GM12878 (cell line): ENCODE measurements around the gene SMIM14. TPM values are rescaled to one million over a fixed set of nuclear protein-coding genes. Genes with fewer than 3 reads are reported as not detected.

Source experiments
- ATAC-seq: fragments of 200-7000 bp; cut with Tn5 transposase; 3 replicates; pipeline ENCODE4 v1.9.1; 2020; ENCODE audit warnings: mild to moderate bottlenecking, moderate library complexity
- BruUV-seq: library from RNA; stranded (reverse); fragments of 400-500 nt; replicated peaks from 2 replicates; lab custom pipeline; 2021; lab: Mats Ljungman, UMichigan
- CTCF ChIA-PET: fragments of 300-600 bp; sonication (Branson Sonifier 250); formaldehyde crosslinking; extraction: SDS; loops from one replicate; lab custom pipeline; 2021; ENCODE audit warnings: inconsistent platforms; lab: Yijun Ruan, JAX
- POLR2A ChIA-PET: fragments of 350-600 bp; formaldehyde crosslinking; extraction: SDS; loops from one replicate; lab custom pipeline; 2021; ENCODE audit warnings: inconsistent platforms; lab: Charles Lee
- RAD21 ChIA-PET: fragments of 300-600 bp; sonication (Branson Sonifier 250); formaldehyde crosslinking; loops from one replicate; lab custom pipeline; 2023; ENCODE audit warnings: antibody characterized with exemption; ENCODE audit not compliant: unreplicated experiment; lab: Charles Lee
- SMC1A ChIA-PET: fragments of 300-600 bp; sonication (Branson Sonifier 250); formaldehyde crosslinking; loops from one replicate; lab custom pipeline; 2023; ENCODE audit not compliant: unreplicated experiment, uncharacterized antibody; lab: Charles Lee
- DNase-seq: peaks from one replicate; pipeline ENCODE4 v3.0.0-alpha.2; 2011; ENCODE audit warnings: low read depth, low spot score
- FAIRE-seq: peaks from 3 replicates; lab custom pipeline; 2011; peaks lifted over from hg19 to GRCh38; lab: Jason Lieb, UNC
- H2AFZ ChIP-seq: 2 replicates; pipeline ENCODE4 v1.6.0; 2011; ENCODE audit warnings: low read depth, low read length, control low read depth; ENCODE audit not compliant: control insufficient read depth
- H3K27ac ChIP-seq: 2 replicates; pipeline ENCODE4 v1.5.1; 2011; ENCODE audit warnings: control low read depth; ENCODE audit not compliant: control insufficient read depth, insufficient read depth
- H3K27me3 ChIP-seq, 2 experiments: replicated peaks in 1 of 2; 2 replicates each; pipeline versions ENCODE4 v1.6.0 to v1.6.1; 2011; ENCODE audit warnings: low read length in 1 of 2; ENCODE audit not compliant: control insufficient read depth in 2 of 2, insufficient read depth in 2 of 2
- H3K36me3 ChIP-seq, 2 experiments: 2 replicates each; pipeline ENCODE4 v1.5.1; 2011; ENCODE audit warnings: low read length in 1 of 2; ENCODE audit not compliant: control insufficient read depth in 2 of 2, insufficient read depth in 2 of 2
- H3K4me1 ChIP-seq: 2 replicates; pipeline ENCODE4 v1.6.1; 2011; ENCODE audit warnings: mild to moderate bottlenecking, low read length, moderate library complexity, mixed read lengths; ENCODE audit not compliant: control insufficient read depth, insufficient read depth
- H3K4me2 ChIP-seq: 2 replicates; pipeline ENCODE4 v1.6.0; 2011; ENCODE audit warnings: control low read depth; ENCODE audit not compliant: control insufficient read depth, insufficient read depth
- H3K4me3 ChIP-seq: fragments of 200-600 bp; sonication (generic); 2 replicates; pipeline ENCODE4 v1.5.1; 2016
- H3K79me2 ChIP-seq: 2 replicates; pipeline ENCODE4 v1.6.0; 2011; ENCODE audit warnings: low read length; ENCODE audit not compliant: control insufficient read depth, insufficient read depth
- H3K9ac ChIP-seq: 2 replicates; pipeline ENCODE4 v1.8.0; 2011; ENCODE audit warnings: low read length, control low read depth, mixed read lengths; ENCODE audit not compliant: control insufficient read depth, insufficient read depth
- H3K9me3 ChIP-seq: replicated peaks from 3 replicates; pipeline ENCODE4 v1.5.1; 2011; ENCODE audit warnings: mild to moderate bottlenecking, low read length; ENCODE audit not compliant: control insufficient read depth, insufficient read depth
- H4K20me1 ChIP-seq: 2 replicates; pipeline ENCODE4 v1.6.0; 2011; ENCODE audit not compliant: control insufficient read depth, insufficient read depth
- ASH2L ChIP-seq: fragments of 300-600, 200-600 bp; sonication (generic); IDR thresholded peaks from 2 replicates; pipeline ENCODE4 v1.6.1; 2017; ENCODE audit warnings: low read depth, mild to moderate bottlenecking, borderline replicate concordance
- BCLAF1 ChIP-seq: fragments of 450-650 bp; IDR thresholded peaks from 2 replicates; pipeline ENCODE4 v1.6.1; 2017; ENCODE audit warnings: antibody characterized with exemption, mild to moderate bottlenecking, moderate library complexity
- BMI1 ChIP-seq: fragments of 450-650 bp; IDR thresholded peaks from 2 replicates; pipeline ENCODE4 v1.6.1; 2016; ENCODE audit warnings: mild to moderate bottlenecking, moderate library complexity, borderline replicate concordance
- CBFB ChIP-seq: IDR thresholded peaks from 2 replicates; pipeline ENCODE4 v1.6.1; 2016; ENCODE audit warnings: antibody characterized with exemption, low read depth
- CHD4 ChIP-seq: fragments of 200-600 bp; sonication (generic); IDR thresholded peaks from 2 replicates; pipeline ENCODE4 v1.6.1; 2016; ENCODE audit warnings: mild to moderate bottlenecking
- ESRRA ChIP-seq: IDR thresholded peaks from 2 replicates; pipeline ENCODE4 v1.6.1; 2012; ENCODE audit warnings: mild to moderate bottlenecking, low read length, improper control_type of control experiment
- HDAC2 ChIP-seq: fragments of 200-600 bp; sonication (generic); IDR thresholded peaks from 2 replicates; pipeline ENCODE4 v1.6.1; 2017
- MTA3 ChIP-seq: IDR thresholded peaks from 2 replicates; pipeline ENCODE4 v1.6.1; 2012; ENCODE audit warnings: low read length, inconsistent platforms, borderline replicate concordance
- NFYB ChIP-seq: IDR thresholded peaks from 2 replicates; pipeline ENCODE4 v1.6.1; 2011; ENCODE audit warnings: low read depth, mild to moderate bottlenecking, low read length, improper control_type of control experiment, moderate library complexity; ENCODE audit not compliant: insufficient read depth
- SIX5 ChIP-seq: IDR thresholded peaks from 2 replicates; pipeline ENCODE4 v1.6.1; 2011; ENCODE audit warnings: mild to moderate bottlenecking, low read depth, low read length, moderate library complexity; ENCODE audit not compliant: severe bottlenecking
- TCF12 ChIP-seq: IDR thresholded peaks from 2 replicates; pipeline ENCODE4 v1.6.1; 2011; ENCODE audit warnings: low read depth, mild to moderate bottlenecking, low read length
- ZBED1 ChIP-seq: IDR thresholded peaks from 2 replicates; pipeline ENCODE4 v1.6.1; 2016; ENCODE audit warnings: borderline replicate concordance
- ZZZ3 ChIP-seq: IDR thresholded peaks from 2 replicates; pipeline ENCODE4 v1.6.1; 2011; ENCODE audit warnings: low read depth; ENCODE audit not compliant: control insufficient read depth, insufficient read length
- WGBS: methylation state at CpG from one replicate; pipeline ENCODE4 v1.1.6; 2016; ENCODE audit warnings: low lambda C conversion rate; ENCODE audit not compliant: insufficient replicate concordance, insufficient coverage; ENCODE audit errors: missing lambda C conversion rate; 5-methylcytosine and 5-hydroxymethylcytosine counted together
- in situ Hi-C: fragments of 300-500 bp; cut with MboI; formaldehyde crosslinking; loops from 9 replicates; pipeline ENCODE4 v1.14.3; 2018; ENCODE audit warnings: mixed read lengths
- intact Hi-C: fragments of 100-400 bp; cut with micrococcal nuclease; formaldehyde crosslinking; loops from one replicate; pipeline ENCODE4 v1.14.2; 2022; ENCODE audit not compliant: unreplicated experiment
- polyA plus RNA-seq, 11 experiments: library from polyadenylated mRNA; depleted of rRNA in 4 of 11; unstranded in 6 of 11; stranded (reverse) in 5 of 11; fragments of >200 nt; fragmentation: Nextera tagmentation in 4 of 11; fragmentation: Illumina TruSeq in 1 of 11; extraction: Ambion mirVana in 4 of 11; extraction: Trizol in 1 of 11; gene quantifications; 1 replicate in 1 of 11; 2 replicates in 10 of 11; pipeline versions ENCODE4 v1.2.1 to v1.2.3, GENCODE V29; 2011 to 2016; ENCODE audit warnings: inconsistent platforms in 2 of 11, missing spikeins in 2 of 11, low read depth in 1 of 11
- total RNA-seq, 4 experiments: library from RNA; depleted of rRNA in 3 of 4; stranded (reverse); fragments of >200 nt in 3 of 4; fragmentation: Illumina TruSeq in 1 of 4; extraction: Trizol in 1 of 4; gene quantifications; 2 replicates each; pipeline versions ENCODE4 v1.2.1 to v1.2.3, GENCODE V29; 2013 to 2021
- TF ChIP-seq, protein P1 (sequence below): fragments of 450-650 bp; conservative IDR thresholded peaks from 2 replicates; pipeline ENCODE4 v1.6.1; 2017; ENCODE audit warnings: mild to moderate bottlenecking, moderate library complexity
- TF ChIP-seq, protein P2 (sequence below): fragments of 450-650 bp; IDR thresholded peaks from 2 replicates; pipeline ENCODE4 v1.6.1; 2017; ENCODE audit warnings: mild to moderate bottlenecking, moderate library complexity

Gene SMIM14
- total and polyA plus RNA-seq, 10 of the 15 experiments (the other 5 are each of a cell fraction or from before 2014, with no cell fraction given) = 125 to 671 (median 188) TPM

DNA sequence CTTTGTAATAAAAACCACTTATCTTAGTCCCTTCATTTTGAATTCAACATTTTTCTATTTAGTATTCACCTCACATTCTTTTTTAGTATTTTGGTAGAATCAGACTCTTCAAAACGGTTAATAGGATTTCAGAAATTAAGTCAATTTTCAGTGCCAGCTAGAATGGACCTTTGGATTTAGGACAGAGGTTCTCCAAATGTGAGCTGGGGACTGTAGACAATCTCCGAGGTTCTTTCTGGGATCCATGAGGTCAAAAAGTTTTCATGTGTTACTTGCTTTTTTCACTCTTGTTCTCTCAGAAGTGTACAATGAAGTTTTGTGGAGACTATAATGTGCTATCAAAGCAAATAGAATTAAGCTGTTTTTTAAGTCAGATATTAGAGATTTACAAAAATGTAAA lies 109.1 kb downstream of the SMIM14 start (continued):
- no peak for TF ChIP-seq ESRRA
- TF ChIP-seq, protein P1, sequence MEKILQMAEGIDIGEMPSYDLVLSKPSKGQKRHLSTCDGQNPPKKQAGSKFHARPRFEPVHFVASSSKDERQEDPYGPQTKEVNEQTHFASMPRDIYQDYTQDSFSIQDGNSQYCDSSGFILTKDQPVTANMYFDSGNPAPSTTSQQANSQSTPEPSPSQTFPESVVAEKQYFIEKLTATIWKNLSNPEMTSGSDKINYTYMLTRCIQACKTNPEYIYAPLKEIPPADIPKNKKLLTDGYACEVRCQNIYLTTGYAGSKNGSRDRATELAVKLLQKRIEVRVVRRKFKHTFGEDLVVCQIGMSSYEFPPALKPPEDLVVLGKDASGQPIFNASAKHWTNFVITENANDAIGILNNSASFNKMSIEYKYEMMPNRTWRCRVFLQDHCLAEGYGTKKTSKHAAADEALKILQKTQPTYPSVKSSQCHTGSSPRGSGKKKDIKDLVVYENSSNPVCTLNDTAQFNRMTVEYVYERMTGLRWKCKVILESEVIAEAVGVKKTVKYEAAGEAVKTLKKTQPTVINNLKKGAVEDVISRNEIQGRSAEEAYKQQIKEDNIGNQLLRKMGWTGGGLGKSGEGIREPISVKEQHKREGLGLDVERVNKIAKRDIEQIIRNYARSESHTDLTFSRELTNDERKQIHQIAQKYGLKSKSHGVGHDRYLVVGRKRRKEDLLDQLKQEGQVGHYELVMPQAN = no peak
- no peak for TF ChIP-seq HDAC2
- TF ChIP-seq ZBED1 = no peak
- TF ChIP-seq CHD4 = no peak
- no peak for TF ChIP-seq BMI1

DNA sequence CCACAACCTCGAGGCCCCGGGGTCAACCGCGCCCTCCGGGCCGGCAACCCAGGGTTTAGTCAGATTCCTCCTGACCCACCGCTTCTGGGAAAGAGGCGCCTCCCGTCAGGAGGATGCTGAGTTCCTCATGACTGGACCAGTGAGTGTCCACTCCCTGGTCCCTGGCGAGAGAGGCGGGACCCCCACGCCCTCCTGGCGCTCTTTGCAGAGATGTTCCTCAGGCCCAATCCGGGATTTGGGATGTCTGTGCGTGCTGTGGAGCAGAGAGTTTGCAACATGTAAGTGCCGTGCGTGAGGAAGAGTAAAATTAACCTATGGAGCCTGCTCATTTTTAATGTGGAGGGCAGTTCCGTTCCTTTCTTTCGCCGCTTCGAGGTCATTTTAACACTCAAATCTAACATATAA lies 110.6 kb downstream of the SMIM14 start:
- no peak for DNase-seq
- Histone ChIP-seq H3K79me2 (peaks cover 44% of the 10 kb centered on the region), H3K9me3 (peaks cover 10% of the 10 kb centered on the region), H3K27me3 (no peaks in the 10 kb centered on the region), H3K4me1 (peaks cover 3% of the 10 kb centered on the region), H3K4me3 (peak overlapping the region; percentile 95), H3K27ac (peak overlapping the region; percentile 81), H3K9ac (peak overlapping the region; percentile 88), H3K4me2 (peak overlapping the region; percentile 17), H2AFZ (peak overlapping the region; percentile 95), H3K36me3 (no peaks in the 10 kb centered on the region), H4K20me1 (no peaks in the 10 kb centered on the region)
- intact Hi-C loops (loop anchor here (5.0 kb wide), 1 partner anchor 449 kb away; the partner anchor contains the start of gene PDS5A), in situ Hi-C loops (no loop called here)
- TSS peak; percentile 94 for BruUV-seq
- ChIA-PET POLR2A (interaction anchor here (1.0 to 2.4 kb wide), 3 partner anchors 98 to 428 kb away, joined by 3 to 14 read pairs (median 12); no protein-coding TSS in a partner anchor), RAD21 (interaction anchor here (0.8 to 2.6 kb wide), 14 partner anchors 41 to 451 kb away, joined by 3 to 26 read pairs (median 8); partner anchors contain the start of genes SMIM14 and UBE2K), CTCF (interaction anchor here (1.0 to 1.9 kb wide), 2 partner anchors 130 to 451 kb away, joined by 5 to 6 read pairs; no protein-coding TSS in a partner anchor), SMC1A (interaction anchor here (1.0 to 2.6 kb wide), 6 partner anchors 59 to 250 kb away, joined by 3 to 7 read pairs (median 5); no protein-coding TSS in a partner anchor)
- WGBS = under 1% methylated on average over 21 of the region's 21 CpGs
- FAIRE-seq = no peak
- ATAC-seq = no peak
- TF ChIP-seq NFYB (no peak), BCLAF1 (no peak), MTA3 (no peak), BMI1 (no peak), SIX5 (no peak), TCF12 (no peak), ASH2L (no peak), ZZZ3 (no peak), CBFB (no peak)
- TF ChIP-seq, protein P2, sequence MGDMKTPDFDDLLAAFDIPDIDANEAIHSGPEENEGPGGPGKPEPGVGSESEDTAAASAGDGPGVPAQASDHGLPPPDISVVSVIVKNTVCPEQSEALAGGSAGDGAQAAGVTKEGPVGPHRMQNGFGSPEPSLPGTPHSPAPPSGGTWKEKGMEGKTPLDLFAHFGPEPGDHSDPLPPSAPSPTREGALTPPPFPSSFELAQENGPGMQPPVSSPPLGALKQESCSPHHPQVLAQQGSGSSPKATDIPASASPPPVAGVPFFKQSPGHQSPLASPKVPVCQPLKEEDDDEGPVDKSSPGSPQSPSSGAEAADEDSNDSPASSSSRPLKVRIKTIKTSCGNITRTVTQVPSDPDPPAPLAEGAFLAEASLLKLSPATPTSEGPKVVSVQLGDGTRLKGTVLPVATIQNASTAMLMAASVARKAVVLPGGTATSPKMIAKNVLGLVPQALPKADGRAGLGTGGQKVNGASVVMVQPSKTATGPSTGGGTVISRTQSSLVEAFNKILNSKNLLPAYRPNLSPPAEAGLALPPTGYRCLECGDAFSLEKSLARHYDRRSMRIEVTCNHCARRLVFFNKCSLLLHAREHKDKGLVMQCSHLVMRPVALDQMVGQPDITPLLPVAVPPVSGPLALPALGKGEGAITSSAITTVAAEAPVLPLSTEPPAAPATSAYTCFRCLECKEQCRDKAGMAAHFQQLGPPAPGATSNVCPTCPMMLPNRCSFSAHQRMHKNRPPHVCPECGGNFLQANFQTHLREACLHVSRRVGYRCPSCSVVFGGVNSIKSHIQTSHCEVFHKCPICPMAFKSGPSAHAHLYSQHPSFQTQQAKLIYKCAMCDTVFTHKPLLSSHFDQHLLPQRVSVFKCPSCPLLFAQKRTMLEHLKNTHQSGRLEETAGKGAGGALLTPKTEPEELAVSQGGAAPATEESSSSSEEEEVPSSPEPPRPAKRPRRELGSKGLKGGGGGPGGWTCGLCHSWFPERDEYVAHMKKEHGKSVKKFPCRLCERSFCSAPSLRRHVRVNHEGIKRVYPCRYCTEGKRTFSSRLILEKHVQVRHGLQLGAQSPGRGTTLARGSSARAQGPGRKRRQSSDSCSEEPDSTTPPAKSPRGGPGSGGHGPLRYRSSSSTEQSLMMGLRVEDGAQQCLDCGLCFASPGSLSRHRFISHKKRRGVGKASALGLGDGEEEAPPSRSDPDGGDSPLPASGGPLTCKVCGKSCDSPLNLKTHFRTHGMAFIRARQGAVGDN = no peak
